Stimulated activated memory B cell treated with anti-CD40 and anti-IgM and Interleukin-4, amounts not matched to agents 10 μg/mL and 1 μg/mL and 100 μg/mL, for 72 hours (primary cell): ENCODE results near the gene LDHB.
"Not testable (repeated sequence)": the region's sequence is repeated elsewhere in the genome, so short reads cannot be mapped to it uniquely, and the experiment has no call there.

Experiments used
- ATAC-seq: fragments of 150-1000 bp; cut with Tn5 transposase; 2 replicates; pipeline ENCODE4 v1.10.0; 2021
- H3K27ac Mint-ChIP-seq: one replicate; pipeline ENCODE4 v1.8.0; 2022; ENCODE audit warnings: mild to moderate bottlenecking, mixed read lengths
- H3K27me3 Mint-ChIP-seq: one replicate; pipeline ENCODE4 v1.8.0; 2022; ENCODE audit warnings: mixed read lengths
- H3K36me3 Mint-ChIP-seq: one replicate; pipeline ENCODE4 v1.8.0; 2022; ENCODE audit warnings: mixed read lengths
- H3K4me1 Mint-ChIP-seq: one replicate; pipeline ENCODE4 v1.8.0; 2022; ENCODE audit warnings: mixed read lengths
- H3K4me3 Mint-ChIP-seq: one replicate; pipeline ENCODE4 v1.8.0; 2022; ENCODE audit warnings: mild to moderate bottlenecking, moderate library complexity, mixed read lengths
- H3K9me3 Mint-ChIP-seq: one replicate; pipeline ENCODE4 v1.8.0; 2022; ENCODE audit warnings: mixed read lengths

The LDHB gene

DNA sequence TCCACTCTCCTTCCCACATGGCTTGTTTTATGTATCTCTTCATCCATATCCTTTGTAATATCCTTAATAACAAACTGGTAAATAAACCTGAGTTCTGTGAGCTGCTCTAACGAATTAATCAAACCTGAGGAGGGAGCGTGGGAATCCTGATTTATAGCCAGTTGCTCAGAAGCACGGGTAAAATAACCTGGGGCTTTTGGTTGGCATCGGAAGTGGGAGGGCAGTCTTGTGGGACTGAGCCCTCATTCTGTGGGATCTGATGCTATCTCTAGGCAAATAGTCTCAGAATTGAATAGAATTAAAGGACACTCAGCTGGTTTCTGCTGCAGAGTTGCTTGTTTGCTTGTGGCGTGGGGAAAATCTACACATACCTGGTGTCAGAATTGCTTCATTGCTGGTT is 17.5 kb upstream of the LDHB start:
- Mint-ChIP-seq H3K36me3 (no peaks in the 10 kb centered on the region), H3K4me1 (no peaks in the 10 kb centered on the region), H3K27me3 (no peaks in the 10 kb centered on the region), H3K9me3 (no peaks in the 10 kb centered on the region), H3K27ac (no peak overlapping the region), H3K4me3 (no peak overlapping the region)
- ATAC-seq = no peak

DNA sequence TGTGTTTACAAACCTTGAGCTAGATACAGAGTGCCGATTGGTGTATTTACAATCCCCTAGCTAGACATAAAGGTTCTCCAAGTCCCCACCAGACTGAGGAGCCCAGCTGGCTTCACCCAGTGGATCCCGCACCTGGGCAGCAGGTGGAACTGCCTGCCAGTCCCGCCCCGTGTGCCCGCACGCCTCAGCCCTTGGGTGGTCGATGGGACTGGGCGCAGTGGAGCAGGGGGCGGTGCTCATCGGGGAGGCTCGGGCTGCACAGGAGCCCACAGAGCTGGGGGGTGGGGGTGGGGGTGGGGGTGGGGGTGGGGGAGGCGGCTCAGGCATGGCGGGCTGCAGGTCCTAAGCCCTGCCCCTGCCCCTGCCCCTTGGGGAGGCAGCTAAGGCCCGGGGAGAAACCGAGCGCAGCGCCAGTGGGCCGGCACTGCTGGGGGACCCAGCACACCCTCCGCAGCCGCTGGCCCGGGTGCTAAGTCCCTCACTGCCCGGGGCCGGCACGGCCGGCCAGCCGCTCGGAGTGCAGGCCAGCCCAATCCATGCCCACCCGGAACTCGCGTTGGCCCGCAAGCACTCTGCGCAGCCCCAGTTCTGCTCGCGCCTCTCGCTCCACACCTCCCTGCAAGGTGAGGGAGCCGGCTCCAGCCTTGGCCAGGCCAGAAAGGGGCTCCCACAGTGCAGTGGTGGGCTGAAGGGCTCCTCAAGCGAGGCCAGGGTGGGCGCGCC is 16.3 kb upstream of the LDHB start:
- not testable (repeated sequence) for H3K27ac Mint-ChIP-seq, H3K27me3 Mint-ChIP-seq, H3K36me3 Mint-ChIP-seq, H3K4me3 Mint-ChIP-seq, ATAC-seq, H3K4me1 Mint-ChIP-seq, H3K9me3 Mint-ChIP-seq

DNA sequence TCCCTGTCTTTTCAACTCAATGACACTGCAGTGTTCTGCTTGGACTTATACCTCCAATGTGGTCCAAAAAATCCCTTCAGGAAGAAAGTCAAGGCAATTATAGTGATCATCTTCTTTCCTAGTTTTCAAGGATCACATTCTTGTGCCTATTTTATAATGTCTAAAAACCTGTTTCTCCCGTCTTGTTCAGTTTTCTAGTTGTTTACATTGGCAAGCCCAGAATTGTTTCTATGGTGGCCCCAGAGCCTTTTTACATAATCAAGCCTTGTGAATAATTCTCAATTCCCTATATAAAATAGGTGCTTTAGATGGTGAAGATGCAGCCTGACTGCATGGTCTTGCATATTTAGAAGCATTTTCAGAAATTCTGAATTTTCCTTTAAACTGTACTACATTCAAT is 14.5 kb upstream of the LDHB start:
- no peak overlapping the region for H3K4me3 Mint-ChIP-seq
- ATAC-seq = no peak
- H3K36me3 Mint-ChIP-seq = no peaks in the 10 kb centered on the region
- H3K9me3 Mint-ChIP-seq = no peaks in the 10 kb centered on the region
- peaks cover 24% of the 10 kb centered on the region for H3K27me3 Mint-ChIP-seq
- no peaks in the 10 kb centered on the region for H3K4me1 Mint-ChIP-seq
- no peak overlapping the region for H3K27ac Mint-ChIP-seq

DNA sequence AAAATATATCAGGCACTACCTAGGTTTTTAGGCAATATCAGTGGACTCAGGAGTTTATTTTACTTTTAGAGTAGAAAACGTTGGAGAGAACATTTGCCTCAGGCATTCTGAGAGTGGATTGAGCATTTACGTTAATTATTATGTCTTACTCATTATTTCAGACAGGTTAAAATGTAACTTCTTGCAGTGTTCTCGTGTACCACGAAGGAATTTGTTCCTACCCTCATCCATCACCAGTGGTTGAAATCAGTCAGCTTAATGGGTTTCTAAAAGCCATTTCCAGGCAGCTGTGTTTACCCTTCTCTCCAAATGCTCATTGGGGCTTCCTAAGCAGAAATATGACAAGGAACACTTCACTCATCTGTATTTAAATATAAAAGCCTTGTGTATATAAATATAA is 9.1 kb upstream of the LDHB start:
- Mint-ChIP-seq H3K27me3 (peaks cover 35% of the 10 kb centered on the region), H3K9me3 (no peaks in the 10 kb centered on the region), H3K27ac (no peak overlapping the region), H3K4me3 (no peak overlapping the region), H3K36me3 (no peaks in the 10 kb centered on the region), H3K4me1 (no peaks in the 10 kb centered on the region)
- no peak for ATAC-seq

DNA sequence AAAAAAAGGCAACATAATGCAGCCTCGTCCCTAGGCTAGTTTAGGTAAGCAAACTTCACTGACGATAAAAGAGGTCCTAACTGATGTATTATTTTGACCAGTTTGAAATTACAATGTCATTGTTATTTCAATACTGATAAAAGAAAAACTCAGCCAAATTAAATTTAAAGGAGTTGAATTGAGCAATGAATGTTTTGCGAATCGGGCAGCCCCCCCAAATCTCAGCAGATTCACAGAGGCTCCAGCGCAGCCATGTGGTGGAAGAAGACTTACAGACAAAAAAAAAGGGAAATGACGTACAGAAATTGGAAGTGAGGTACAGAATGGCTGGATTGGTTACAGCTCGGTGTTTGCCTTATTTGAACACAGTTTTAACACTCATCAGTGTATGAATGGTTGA is 8.2 kb upstream of the LDHB start:
- peaks cover 35% of the 10 kb centered on the region for H3K27me3 Mint-ChIP-seq
- no peak overlapping the region for H3K27ac Mint-ChIP-seq
- no peaks in the 10 kb centered on the region for H3K9me3 Mint-ChIP-seq
- H3K4me1 Mint-ChIP-seq = no peaks in the 10 kb centered on the region
- no peak for ATAC-seq
- no peak overlapping the region for H3K4me3 Mint-ChIP-seq
- H3K36me3 Mint-ChIP-seq = no peaks in the 10 kb centered on the region

GRCh38 chr12:21662122-21662792 is 4.6 kb upstream of the LDHB start:
- Mint-ChIP-seq H3K4me3 (no peak overlapping the region), H3K36me3 (no peaks in the 10 kb centered on the region), H3K4me1 (no peaks in the 10 kb centered on the region), H3K9me3 (no peaks in the 10 kb centered on the region), H3K27ac (no peak overlapping the region), H3K27me3 (peaks cover 13% of the 10 kb centered on the region)
- ATAC-seq = no peak

- not testable (repeated sequence) for H3K27ac Mint-ChIP-seq, ATAC-seq, H3K4me3 Mint-ChIP-seq, H3K4me1 Mint-ChIP-seq, H3K36me3 Mint-ChIP-seq, H3K27me3 Mint-ChIP-seq, H3K9me3 Mint-ChIP-seq
These were observed 3.9 kb upstream of the LDHB start for GRCh38 chr12:21661396-21662093.

DNA sequence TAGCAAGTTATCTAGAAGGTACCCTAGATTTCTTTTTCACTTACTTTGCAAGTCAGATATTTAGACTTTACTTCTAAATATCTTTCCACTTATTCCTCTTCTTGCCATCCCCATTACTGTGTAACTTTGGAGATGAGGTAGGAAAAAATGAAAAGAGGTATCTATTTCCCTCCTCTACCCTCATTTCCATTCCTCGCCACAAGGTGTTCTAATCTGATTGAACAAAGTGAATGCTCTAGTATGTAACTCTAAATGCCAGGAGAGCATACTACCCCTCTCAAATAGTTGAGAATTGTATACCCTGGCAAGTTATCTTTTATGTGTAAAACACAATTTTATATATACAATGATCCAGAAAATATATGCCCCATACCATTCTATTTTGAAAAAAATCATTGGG is 1.7 kb upstream of the LDHB start:
- H3K27me3 Mint-ChIP-seq = peaks cover 6% of the 10 kb centered on the region
- no peak overlapping the region for H3K27ac Mint-ChIP-seq
- no peak overlapping the region for H3K4me3 Mint-ChIP-seq
- H3K36me3 Mint-ChIP-seq = peaks cover 4% of the 10 kb centered on the region
- H3K4me1 Mint-ChIP-seq = peaks cover 24% of the 10 kb centered on the region
- no peak for ATAC-seq
- H3K9me3 Mint-ChIP-seq = no peaks in the 10 kb centered on the region

- Mint-ChIP-seq H3K27me3 (no peaks in the 10 kb centered on the region), H3K27ac (peak overlapping the region; percentile 90), H3K36me3 (peaks cover 14% of the 10 kb centered on the region), H3K9me3 (no peaks in the 10 kb centered on the region), H3K4me3 (peak overlapping the region; percentile 94), H3K4me1 (peaks cover 29% of the 10 kb centered on the region)
- ATAC-seq = peak; percentile 63
These were observed 727 bp downstream of the LDHB start for GRCh38 chr12:21656905-21657325.

GRCh38 chr12:21655591-21655990 is 2.1 kb downstream of the LDHB start:
- ATAC-seq = no peak
- peaks cover 26% of the 10 kb centered on the region for H3K36me3 Mint-ChIP-seq
- peaks cover 29% of the 10 kb centered on the region for H3K4me1 Mint-ChIP-seq
- peak overlapping the region; percentile 18 for H3K4me3 Mint-ChIP-seq
- H3K27ac Mint-ChIP-seq = peak overlapping the region; percentile 90
- no peaks in the 10 kb centered on the region for H3K27me3 Mint-ChIP-seq
- no peaks in the 10 kb centered on the region for H3K9me3 Mint-ChIP-seq

DNA sequence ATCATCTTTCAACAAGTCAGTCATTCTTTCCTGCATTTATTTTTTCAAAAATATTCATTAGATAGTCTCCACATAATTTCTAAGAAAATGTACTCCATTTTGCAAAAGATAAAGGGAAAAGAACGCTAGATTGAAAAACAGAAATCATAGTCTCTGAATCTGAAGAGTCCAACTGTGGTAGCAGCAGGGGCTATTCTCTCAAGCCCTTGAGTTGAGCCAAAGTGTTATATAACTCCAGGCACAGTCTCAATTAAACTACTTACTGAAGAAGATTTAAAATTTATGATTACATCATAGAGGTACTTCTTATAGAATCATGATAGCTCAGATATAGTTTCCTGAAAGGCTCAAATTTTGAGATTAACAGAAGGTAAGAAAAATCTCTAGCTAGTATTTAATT is 5.8 kb downstream of the LDHB start:
- Mint-ChIP-seq H3K27ac (no peak overlapping the region), H3K4me1 (peaks cover 26% of the 10 kb centered on the region), H3K9me3 (no peaks in the 10 kb centered on the region), H3K4me3 (no peak overlapping the region), H3K27me3 (no peaks in the 10 kb centered on the region), H3K36me3 (peaks cover 54% of the 10 kb centered on the region)
- no peak for ATAC-seq

DNA sequence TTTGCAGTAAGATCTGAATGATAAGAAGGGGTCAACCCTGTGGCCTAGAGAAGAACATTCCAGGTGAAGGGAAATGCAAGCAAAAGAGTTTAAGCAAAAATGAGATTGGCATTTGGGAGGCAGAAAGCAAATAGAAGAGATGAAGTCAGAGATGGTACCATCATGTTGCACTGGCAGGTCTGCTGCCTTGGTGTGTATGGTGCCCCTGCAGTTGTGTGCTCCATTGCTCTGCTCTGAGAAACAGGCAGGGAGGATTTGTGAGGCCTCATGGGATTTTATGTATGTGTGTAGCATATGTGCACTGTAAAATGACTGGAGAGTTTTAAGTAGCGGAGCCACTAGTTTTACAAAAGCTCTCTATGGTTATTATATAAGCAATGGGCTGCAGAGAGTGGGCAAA is 6.6 kb downstream of the LDHB start:
- H3K4me3 Mint-ChIP-seq = no peak overlapping the region
- no peak overlapping the region for H3K27ac Mint-ChIP-seq
- peaks cover 59% of the 10 kb centered on the region for H3K36me3 Mint-ChIP-seq
- no peaks in the 10 kb centered on the region for H3K27me3 Mint-ChIP-seq
- H3K9me3 Mint-ChIP-seq = no peaks in the 10 kb centered on the region
- no peak for ATAC-seq
- peaks cover 18% of the 10 kb centered on the region for H3K4me1 Mint-ChIP-seq

DNA sequence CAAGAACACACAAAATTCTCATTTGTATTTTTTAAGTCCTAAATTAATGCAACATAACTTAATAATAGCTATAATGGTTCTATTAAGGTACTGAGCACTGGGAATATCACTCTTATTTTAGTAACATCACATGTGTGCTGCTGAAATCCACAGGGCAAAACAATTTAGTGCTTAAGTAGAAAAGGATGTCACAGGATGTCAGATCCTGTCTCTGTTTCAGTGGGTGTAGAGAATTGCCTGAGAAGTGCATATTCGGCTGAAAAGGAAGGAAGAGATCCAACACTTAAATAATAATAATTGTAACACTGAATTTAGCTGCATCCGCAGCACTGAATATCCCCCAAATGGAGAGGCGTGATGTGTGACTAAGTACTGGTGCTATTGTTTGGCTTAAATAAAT is 8.6 kb downstream of the LDHB start:
- no peak overlapping the region for H3K27ac Mint-ChIP-seq
- H3K27me3 Mint-ChIP-seq = no peaks in the 10 kb centered on the region
- H3K4me1 Mint-ChIP-seq = peaks cover 6% of the 10 kb centered on the region
- ATAC-seq = no peak
- no peak overlapping the region for H3K4me3 Mint-ChIP-seq
- H3K9me3 Mint-ChIP-seq = no peaks in the 10 kb centered on the region
- H3K36me3 Mint-ChIP-seq = peaks cover 67% of the 10 kb centered on the region

DNA sequence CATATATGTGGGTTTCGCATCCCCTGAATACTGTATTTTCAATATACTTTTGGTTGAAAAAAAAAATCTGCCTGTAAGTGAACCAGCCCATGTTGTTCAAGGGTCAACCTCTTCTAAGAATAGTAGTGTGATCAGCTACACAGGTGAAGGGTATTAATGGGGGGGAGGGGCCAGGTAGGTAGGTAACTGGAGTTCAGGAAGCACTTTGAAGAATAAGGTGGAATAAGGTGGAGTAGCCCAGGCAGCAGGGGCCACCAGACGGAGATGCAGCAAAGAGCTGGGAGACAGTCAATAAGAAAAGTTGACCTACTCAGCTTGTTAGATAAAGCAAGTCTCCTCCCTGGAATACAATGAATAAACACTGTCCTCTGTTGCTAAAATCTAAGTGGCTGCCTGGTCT is 9.3 kb downstream of the LDHB start:
- Mint-ChIP-seq H3K36me3 (peaks cover 68% of the 10 kb centered on the region), H3K4me1 (peaks cover 6% of the 10 kb centered on the region), H3K4me3 (no peak overlapping the region), H3K9me3 (no peaks in the 10 kb centered on the region), H3K27me3 (no peaks in the 10 kb centered on the region), H3K27ac (no peak overlapping the region)
- ATAC-seq = no peak

DNA sequence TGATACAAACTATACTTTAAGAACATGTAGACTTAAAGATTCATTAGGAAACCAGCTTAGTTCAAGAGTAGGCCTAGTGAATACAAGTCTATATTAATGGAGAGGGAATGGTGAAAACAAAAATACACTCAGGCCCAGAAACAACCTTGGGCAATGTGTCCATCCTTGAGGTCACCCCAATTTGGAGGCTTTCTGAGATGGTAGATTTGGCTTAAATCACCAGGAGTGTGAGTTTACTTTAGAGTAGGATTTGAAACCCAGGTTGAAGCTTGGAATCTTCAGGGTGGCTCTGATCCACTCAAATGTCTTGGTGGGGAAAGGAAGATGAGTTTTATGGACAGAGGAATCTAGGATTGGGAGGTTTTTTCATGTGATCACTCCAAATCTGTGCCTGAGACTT is 10.5 kb downstream of the LDHB start:
- H3K9me3 Mint-ChIP-seq = no peaks in the 10 kb centered on the region
- H3K27me3 Mint-ChIP-seq = no peaks in the 10 kb centered on the region
- no peak overlapping the region for H3K27ac Mint-ChIP-seq
- H3K36me3 Mint-ChIP-seq = peaks cover 75% of the 10 kb centered on the region
- no peak overlapping the region for H3K4me3 Mint-ChIP-seq
- ATAC-seq = no peak
- H3K4me1 Mint-ChIP-seq = peaks cover 6% of the 10 kb centered on the region

GRCh38 chr12:21645041-21645500 is 12.6 kb downstream of the LDHB start:
- H3K9me3 Mint-ChIP-seq, H3K27ac Mint-ChIP-seq: not testable (repeated sequence)

More at GRCh38 chr12:21645041-21645500, 12.6 kb downstream of the LDHB start:
- Mint-ChIP-seq H3K36me3 (peaks cover 75% of the 10 kb centered on the region), H3K4me1 (peaks cover 11% of the 10 kb centered on the region)
- not testable (repeated sequence) for H3K4me3 Mint-ChIP-seq, H3K27me3 Mint-ChIP-seq, ATAC-seq
